GM21360 (cell line): Measurements from ENCODE around the gene ZNF740.
A peak's percentile ranks its signal among the peaks of the same experiment; 100 is the strongest.
"Not testable (repeated sequence)": the region's sequence is repeated elsewhere in the genome, so short reads cannot be mapped to it uniquely, and the experiment has no call there.

ENCODE experiments used
- ATAC-seq: cut with Tn5 transposase; IDR thresholded peaks from one replicate; pipeline ENCODE4 v1.9.1; 2021; ENCODE audit warnings: mild to moderate bottlenecking, moderate library complexity; ENCODE audit not compliant: unreplicated experiment

ZNF740 gene

DNA sequence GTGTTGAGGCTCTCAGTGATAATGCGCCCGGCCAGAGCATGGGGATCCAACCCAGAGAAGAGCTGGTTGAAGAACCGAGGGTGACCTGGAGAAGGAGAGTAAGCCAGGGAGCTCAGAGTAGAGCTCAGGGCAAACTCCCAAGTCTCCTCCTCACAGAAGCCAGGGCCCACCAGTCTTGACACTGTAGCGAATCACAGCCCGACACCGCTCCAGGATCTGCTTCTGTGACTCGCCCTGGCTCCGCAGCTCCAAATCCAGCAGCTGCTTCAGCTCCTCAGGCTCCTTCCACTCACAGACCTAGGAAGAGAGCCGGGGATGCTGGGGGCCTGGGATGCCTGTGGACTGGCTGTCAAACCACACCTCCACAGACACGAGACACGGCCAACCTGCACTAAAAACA lies 8.2 kb upstream of the ZNF740 start:
- ATAC-seq, result no peak

DNA sequence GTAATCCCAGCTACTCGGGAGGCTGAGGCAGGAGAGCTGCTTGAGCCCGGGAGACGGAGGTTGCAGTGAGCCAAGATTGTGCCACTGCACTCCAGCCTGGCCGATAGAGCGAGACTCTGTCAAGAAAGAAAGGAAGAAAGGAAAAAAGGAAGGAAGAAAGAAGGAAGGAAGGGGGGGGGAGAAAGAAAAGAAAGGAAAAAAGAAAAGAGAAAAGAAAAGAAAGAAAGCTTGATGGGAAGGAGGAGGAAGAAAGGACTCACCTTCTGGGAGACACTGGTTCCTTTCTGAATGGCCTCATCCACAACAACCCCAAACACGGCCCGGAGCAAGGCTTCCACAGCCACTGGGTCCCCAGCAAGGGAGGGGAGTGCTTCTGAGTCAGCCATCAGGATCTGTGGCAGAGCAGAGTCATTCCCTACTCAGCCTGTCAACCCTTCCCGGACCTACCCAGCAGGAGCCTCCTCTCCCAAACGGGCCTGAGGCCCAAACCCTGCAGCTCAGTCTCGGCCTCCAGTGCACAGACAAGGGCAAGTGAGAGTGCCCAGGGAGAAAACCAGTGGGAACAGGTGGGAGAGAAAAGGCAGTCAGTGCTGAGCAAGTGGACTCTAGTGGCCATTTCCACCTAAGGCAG lies 7.3 kb upstream of the ZNF740 start:
- no peak for ATAC-seq

GRCh38 chr12:53174881-53175491 lies 5.5 kb upstream of the ZNF740 start:
- no peak for ATAC-seq

GRCh38 chr12:53176750-53177149 lies 3.8 kb upstream of the ZNF740 start:
- ATAC-seq, result no peak

DNA sequence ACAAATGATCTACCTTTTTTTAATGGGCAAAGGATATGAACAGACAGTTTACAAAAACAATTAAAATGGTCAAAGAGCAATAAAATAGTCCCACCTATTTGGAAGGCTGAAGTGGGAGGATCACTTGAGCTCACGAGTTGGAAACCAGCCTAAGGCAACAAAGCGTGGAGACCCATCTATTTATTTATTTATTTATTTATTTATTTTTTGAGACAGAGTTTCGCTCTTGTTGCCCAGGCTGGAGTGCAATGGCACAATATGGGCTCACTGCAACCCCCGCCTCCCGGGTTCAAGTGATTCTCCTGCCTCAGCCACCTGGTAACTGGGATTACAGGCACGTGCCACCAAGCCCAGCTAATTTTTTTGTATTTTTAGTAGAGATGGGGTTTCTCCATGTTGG lies 3.1 kb upstream of the ZNF740 start:
- not testable (repeated sequence) for ATAC-seq

GRCh38 chr12:53178803-53179202 lies 1.7 kb upstream of the ZNF740 start:
- not testable (repeated sequence) for ATAC-seq

DNA sequence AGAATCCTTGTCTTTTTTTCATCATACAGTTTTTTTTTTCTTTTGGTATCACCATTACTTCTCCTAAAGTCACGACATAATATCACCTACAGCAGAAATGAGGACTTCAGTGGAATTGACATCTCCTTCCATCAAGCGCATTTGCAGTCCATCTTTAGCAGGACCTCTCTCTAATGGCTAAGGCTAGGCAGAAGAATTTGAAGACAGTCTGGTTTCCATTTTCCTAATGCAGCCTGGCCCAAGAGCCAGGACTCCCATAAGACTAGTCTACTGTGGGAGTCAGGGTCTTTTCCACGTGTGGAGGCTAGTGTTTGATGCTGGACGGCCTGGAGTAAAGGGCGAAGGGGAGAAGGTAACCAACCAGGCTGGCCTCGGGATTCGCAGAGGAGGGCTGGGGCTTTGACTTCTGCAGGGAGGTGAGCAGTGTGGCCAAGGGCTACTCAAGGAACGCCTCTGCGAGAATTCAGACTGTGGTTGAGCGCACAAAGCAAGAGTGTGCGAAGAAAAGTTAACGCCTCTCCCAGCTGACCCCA lies 769 bp upstream of the ZNF740 start:
- ATAC-seq, result peak; percentile 25

GRCh38 chr12:53180931-53181645 lies 566 bp downstream of the ZNF740 start:
- peak; percentile 44 for ATAC-seq

DNA sequence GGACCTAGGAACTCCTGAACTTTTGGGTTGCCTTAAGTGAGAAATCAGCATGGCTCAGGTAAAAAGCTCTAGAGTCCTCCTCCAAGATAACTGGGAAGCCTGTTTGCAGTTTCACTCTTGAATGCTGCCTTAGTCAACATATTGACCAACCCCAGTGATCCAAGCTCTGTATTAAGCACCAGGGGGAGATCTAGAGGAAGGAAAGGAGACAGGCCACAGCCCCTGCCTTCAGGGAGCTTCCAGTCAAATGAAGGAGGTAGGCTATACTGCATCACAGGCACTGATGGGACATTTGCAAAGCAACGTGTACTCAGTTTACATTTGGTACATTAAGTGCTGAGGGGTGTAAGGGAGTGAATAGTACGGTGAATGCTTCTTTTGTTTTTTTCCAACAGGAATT lies 1.4 kb downstream of the ZNF740 start:
- no peak for ATAC-seq

GRCh38 chr12:53182903-53183302 lies 2.4 kb downstream of the ZNF740 start:
- ATAC-seq, result no peak

- ATAC-seq, result no peak
These were observed 4.3 kb downstream of the ZNF740 start for GRCh38 chr12:53184828-53185227.

DNA sequence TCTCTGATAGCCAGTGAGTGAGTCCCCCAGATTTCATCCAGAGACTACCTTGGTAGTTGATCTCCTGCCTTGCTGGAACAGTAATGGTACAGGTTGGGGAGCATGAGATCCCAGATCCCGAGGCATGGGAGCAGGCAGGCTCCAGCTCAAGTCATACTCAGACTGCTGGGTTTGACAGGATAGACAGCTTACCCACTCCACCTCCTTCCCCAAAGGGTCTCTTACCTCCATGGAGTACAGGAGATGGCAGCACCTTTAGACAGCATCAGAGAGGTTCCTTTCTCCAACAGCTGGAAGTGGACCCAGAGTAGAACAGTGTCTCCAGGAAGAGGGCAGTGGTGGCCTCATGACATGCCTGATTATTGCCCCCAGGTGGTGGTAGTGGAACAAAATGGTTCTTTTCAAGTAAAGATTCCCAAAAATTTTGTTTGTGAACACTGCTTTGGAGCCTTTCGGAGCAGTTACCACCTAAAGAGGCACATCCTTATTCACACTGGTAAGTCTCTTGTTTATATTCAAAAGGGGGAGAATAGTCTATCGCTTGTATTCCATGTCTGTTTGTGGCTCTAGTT lies 5.1 kb downstream of the ZNF740 start:
- ATAC-seq, result no peak

DNA sequence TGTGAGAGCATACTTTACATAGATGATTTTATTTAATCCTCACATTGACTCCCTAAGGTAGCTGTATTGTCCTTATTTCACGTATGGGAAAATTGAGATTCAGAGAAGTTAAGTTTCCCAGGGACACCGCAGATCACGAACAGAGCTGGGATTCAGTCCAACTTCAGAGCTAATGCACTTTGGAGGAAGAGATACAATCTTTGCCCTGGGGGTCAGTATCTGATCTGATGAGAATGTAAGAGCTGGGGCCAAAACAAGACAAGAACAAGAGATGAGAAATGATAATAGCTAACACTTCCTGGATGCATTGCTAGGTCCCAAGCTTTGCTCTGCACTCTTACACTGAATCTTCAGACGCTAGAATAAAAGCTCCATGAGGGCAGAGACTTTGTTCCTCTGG lies 6.2 kb downstream of the ZNF740 start:
- no peak for ATAC-seq

GRCh38 chr12:53187145-53187899 lies 6.8 kb downstream of the ZNF740 start:
- no peak for ATAC-seq

GRCh38 chr12:53190108-53190729 lies 9.7 kb downstream of the ZNF740 start:
- ATAC-seq, result no peak

- no peak for ATAC-seq
These were observed 10.8 kb downstream of the ZNF740 start for GRCh38 chr12:53191096-53191884.

DNA sequence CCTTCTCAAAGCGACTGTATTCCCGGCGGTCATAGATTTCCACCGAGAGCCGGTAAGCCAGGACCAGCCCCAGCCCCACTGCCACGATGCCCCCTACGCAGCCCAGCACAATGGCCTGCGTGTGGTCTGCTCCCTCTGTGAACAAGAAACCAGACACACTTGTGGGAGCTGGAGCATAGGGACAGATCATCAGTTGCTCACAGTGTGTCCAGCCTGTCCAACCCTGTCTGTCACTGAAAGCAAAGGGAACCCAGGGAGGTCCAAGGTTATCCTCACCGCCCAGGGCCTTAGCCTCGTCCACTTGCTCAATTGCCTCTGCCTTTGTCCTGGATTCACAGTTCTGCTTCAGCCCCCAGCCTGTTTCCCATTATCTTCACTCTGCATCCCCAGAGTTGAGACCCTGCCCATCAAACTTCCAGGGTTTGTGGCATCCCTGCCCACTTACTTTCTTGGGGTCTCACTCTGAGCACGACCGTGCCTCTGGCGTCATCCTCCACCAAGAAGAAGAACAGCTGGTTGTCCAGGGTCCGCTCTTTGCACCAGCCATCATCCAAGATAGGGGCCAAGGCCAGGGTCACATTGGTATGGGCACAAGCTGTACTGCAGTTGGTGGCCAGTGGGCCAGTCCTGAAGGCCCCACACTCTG lies 11.5 kb downstream of the ZNF740 start:
- ATAC-seq, result no peak

DNA sequence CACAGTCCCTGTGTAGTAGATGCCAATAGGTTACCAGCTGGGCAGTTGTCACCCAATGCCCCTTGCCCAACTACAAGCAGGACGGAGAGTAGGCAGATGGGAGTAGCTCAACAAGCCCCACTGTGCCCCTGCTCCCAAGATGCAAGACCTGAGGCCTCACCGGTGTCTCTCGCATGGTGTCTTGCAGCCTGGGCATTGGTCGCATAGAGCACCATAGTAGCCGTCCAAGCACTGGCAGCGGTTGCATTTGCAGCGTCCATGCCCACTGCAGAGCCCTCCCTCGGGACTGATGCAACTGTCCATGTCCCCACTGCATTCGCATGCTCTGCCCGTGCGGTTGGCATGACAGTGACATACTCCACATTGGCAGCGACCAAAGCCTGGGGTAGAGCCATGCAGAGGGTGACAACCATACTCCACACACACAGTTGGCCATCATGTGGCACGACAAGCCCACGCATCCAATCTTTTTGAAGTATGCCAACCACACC lies 12.1 kb downstream of the ZNF740 start:
- ATAC-seq, result no peak

GRCh38 chr12:53193040-53193439 lies 12.5 kb downstream of the ZNF740 start:
- ATAC-seq, result no peak
